Endothelial cell of umbilical vein (primary cell): Measurements from ENCODE around the gene SMS. TPM values are rescaled to one million over a fixed set of nuclear protein-coding genes. Genes with fewer than 3 reads are reported as not detected.

Experiments
- BruUV-seq: library from RNA; stranded (reverse); fragments of 400-500 nt; replicated peaks from 2 replicates; lab custom pipeline; 2021; lab: Mats Ljungman, UMichigan
- CTCF ChIA-PET: fragments of 300-600, 350-600 bp; sonication (Branson Sonifier 250); formaldehyde crosslinking; loops from one replicate; lab custom pipeline; 2021; ENCODE audit warnings: antibody characterized with exemption, inconsistent platforms; lab: Charles Lee
- POLR2A ChIA-PET: fragments of 300-600, 350-600 bp; sonication (Branson Sonifier 250); formaldehyde crosslinking; loops from one replicate; lab custom pipeline; 2021; ENCODE audit warnings: antibody characterized with exemption, inconsistent platforms; lab: Charles Lee
- DNase-seq: peaks from one replicate; pipeline ENCODE4 v3.0.0-alpha.2; 2011; ENCODE audit warnings: low read depth, low spot score
- FAIRE-seq: peaks from 2 replicates; lab custom pipeline; 2011; peaks lifted over from hg19 to GRCh38; lab: Jason Lieb, UNC
- H2AFZ ChIP-seq: 2 replicates; pipeline ENCODE4 v1.6.0; 2012; ENCODE audit warnings: low read depth, low read length, control low read depth, inconsistent platforms
- H3K27ac ChIP-seq: 2 replicates; pipeline ENCODE4 v1.5.1; 2011; ENCODE audit warnings: low read depth, mild to moderate bottlenecking, control low read depth, low read length, moderate library complexity; ENCODE audit not compliant: insufficient read depth
- H3K27me3 ChIP-seq, 2 experiments: 2 replicates each; pipeline versions ENCODE4 v1.6.0 to v1.6.1; 2011; ENCODE audit warnings: low read length in 2 of 2, mixed read lengths in 1 of 2; ENCODE audit not compliant: control insufficient read depth in 2 of 2, insufficient read depth in 2 of 2
- H3K36me3 ChIP-seq, 2 experiments: 2 replicates in 1 of 2; 3 replicates in 1 of 2; pipeline ENCODE4 v1.5.1; 2011; ENCODE audit warnings: low read length in 2 of 2, mild to moderate bottlenecking in 1 of 2, moderate library complexity in 1 of 2; ENCODE audit not compliant: control insufficient read depth in 2 of 2, insufficient read depth in 2 of 2; ENCODE audit errors: extremely low read depth in 1 of 2
- H3K4me1 ChIP-seq: 3 replicates; pipeline ENCODE4 v1.5.1; 2011; ENCODE audit warnings: mild to moderate bottlenecking, low read length; ENCODE audit not compliant: control insufficient read depth, insufficient read depth; ENCODE audit errors: extremely low read depth
- H3K4me2 ChIP-seq: 2 replicates; pipeline ENCODE4 v1.6.1; 2011; ENCODE audit warnings: low read length, control low read depth, mixed read lengths; ENCODE audit not compliant: insufficient read depth
- H3K4me3 ChIP-seq, 3 experiments: fragments of 200-600 bp in 1 of 3; sonication (generic), shearing (Covaris generic) in 1 of 3; replicated peaks in 1 of 3; 2 replicates each; pipeline ENCODE4 v1.5.1; 2011 to 2016; ENCODE audit warnings: control low read depth in 3 of 3, low read length in 3 of 3, mild to moderate bottlenecking in 2 of 3, inconsistent platforms in 1 of 3, low read depth in 1 of 3, moderate library complexity in 1 of 3; ENCODE audit not compliant: insufficient read depth in 1 of 3
- H3K79me2 ChIP-seq: 2 replicates; pipeline ENCODE4 v1.6.0; 2012; ENCODE audit warnings: low read length, inconsistent platforms; ENCODE audit not compliant: control insufficient read depth, insufficient read depth
- H3K9ac ChIP-seq: replicated peaks from 2 replicates; pipeline ENCODE3; 2011; ENCODE audit warnings: low read length, control low read depth; ENCODE audit not compliant: insufficient read depth; ENCODE audit errors: extremely low read depth
- H3K9me1 ChIP-seq: replicated peaks from 3 replicates; pipeline ENCODE4 v1.6.0; 2011; ENCODE audit warnings: mild to moderate bottlenecking, low read length; ENCODE audit not compliant: control insufficient read depth, insufficient read depth; ENCODE audit errors: extremely low read depth
- H3K9me3 ChIP-seq: replicated peaks from 2 replicates; pipeline ENCODE4 v1.5.1; 2012; ENCODE audit warnings: low read length, inconsistent platforms; ENCODE audit not compliant: control insufficient read depth, insufficient read depth
- H4K20me1 ChIP-seq: replicated peaks from 2 replicates; pipeline ENCODE3; 2011; ENCODE audit warnings: mild to moderate bottlenecking, low read length; ENCODE audit not compliant: control insufficient read depth, insufficient read depth; ENCODE audit errors: extremely low read depth
- CTCF ChIP-seq, 2 donors: IDR thresholded peaks; 1 replicate in 1 of 2; 2 replicates in 1 of 2; pipeline ENCODE4 v1.5.1; 2011; ENCODE audit warnings: low read length in 2 of 2, mild to moderate bottlenecking in 2 of 2, moderate library complexity in 2 of 2, control low read depth in 1 of 2, inconsistent platforms in 1 of 2, low read depth in 1 of 2; ENCODE audit not compliant: insufficient read depth in 1 of 2; ENCODE audit errors: extremely low read depth in 1 of 2
- EZH2 ChIP-seq: IDR thresholded peaks from 2 replicates; pipeline ENCODE4 v1.6.1; 2012; ENCODE audit warnings: borderline replicate concordance, low read depth, mild to moderate bottlenecking, moderate library complexity, low read length, inconsistent platforms; ENCODE audit not compliant: severe bottlenecking
- FOS ChIP-seq: IDR thresholded peaks from 2 replicates; pipeline ENCODE4 v1.6.1; 2011; ENCODE audit warnings: mild to moderate bottlenecking, low read length, moderate library complexity, borderline replicate concordance; ENCODE audit not compliant: insufficient read depth
- GATA2 ChIP-seq: IDR thresholded peaks from 2 replicates; pipeline ENCODE4 v1.7.0; 2011; ENCODE audit warnings: low read depth, mild to moderate bottlenecking, moderate library complexity, mixed read lengths, low read length; ENCODE audit not compliant: insufficient read length, insufficient read depth
- JUN ChIP-seq: IDR thresholded peaks from 2 replicates; pipeline ENCODE4 v1.6.1; 2011; ENCODE audit warnings: borderline replicate concordance, low read depth; ENCODE audit not compliant: insufficient read length, insufficient read depth
- MAX ChIP-seq: IDR thresholded peaks from 2 replicates; pipeline ENCODE4 v1.6.1; 2011; ENCODE audit not compliant: insufficient read depth, insufficient read length
- MYC ChIP-seq: IDR thresholded peaks from one replicate; pipeline ENCODE4 v1.6.1; 2011; ENCODE audit warnings: mild to moderate bottlenecking, low read depth, low read length
- POLR2A ChIP-seq: IDR thresholded peaks from 2 replicates; pipeline ENCODE4 v1.6.1; 2012; ENCODE audit warnings: low read depth, mild to moderate bottlenecking, control low read depth, low read length
- POLR2AphosphoS5 ChIP-seq: IDR thresholded peaks from 2 replicates; pipeline ENCODE4 v1.6.1; 2012; ENCODE audit warnings: low read depth, mild to moderate bottlenecking, control low read depth, low read length, moderate library complexity; ENCODE audit not compliant: insufficient read depth
- dilution Hi-C: fragments of 300-500 bp; cut with MboI; formaldehyde crosslinking; loops from one replicate; pipeline ENCODE4 v1.15.0; 2019; ENCODE audit warnings: low sequenced_read_pairs; ENCODE audit not compliant: extremely low pct_ligation_motif_present
- intact Hi-C: fragments of 100-400 bp; cut with micrococcal nuclease; formaldehyde crosslinking; loops from one replicate; pipeline ENCODE4 v1.10.0; 2022
- polyA plus RNA-seq, 4 experiments: library from polyadenylated mRNA; depleted of rRNA in 3 of 4; stranded (reverse) in 3 of 4; unstranded in 1 of 4; fragments of >200 nt; gene quantifications; 2 replicates each; pipeline versions ENCODE4 v1.2.1 to v1.2.3, GENCODE V29; 2011 to 2012; ENCODE audit warnings: missing spikeins in 1 of 4
- total RNA-seq: library from RNA; stranded (reverse); gene quantifications from 2 replicates; pipeline ENCODE4 v1.2.3, GENCODE V29; 2021

SMS gene
- total and polyA plus RNA-seq, 2 donors (not counting 3 experiments of a cell fraction or from before 2014, with no cell fraction given), result 57.1 to 173 TPM

GRCh38 chrX:21911481-21911880 lies 29.0 kb upstream of the SMS start:
- H4K20me1 ChIP-seq, result no peaks in the 10 kb centered on the region
- no peaks in the 10 kb centered on the region for H3K27me3 ChIP-seq
- H3K79me2 ChIP-seq, result no peaks in the 10 kb centered on the region
- no peak overlapping the region for H2AFZ ChIP-seq
- H3K36me3 ChIP-seq, result no peaks in the 10 kb centered on the region
- no peak overlapping the region for H3K9ac ChIP-seq
- H3K4me1 ChIP-seq, result no peaks in the 10 kb centered on the region
- dilution Hi-C loops, result no loop called here
- ChIA-PET POLR2A (no interaction called here), CTCF (no interaction called here)
- no TSS peak for BruUV-seq
- TF ChIP-seq EZH2 (no peak), POLR2A (no peak), MAX (no peak)
- no peaks in the 10 kb centered on the region for H3K9me3 ChIP-seq
- intact Hi-C loops, result loop anchor here (10.0 kb wide), 1 partner anchor 1017 kb away; no protein-coding TSS in a partner anchor
- DNase-seq (no peak), FAIRE-seq (no peak)
- no peak overlapping the region for H3K4me2 ChIP-seq
- H3K4me3 ChIP-seq, result no peak overlapping the region
- no peak overlapping the region for H3K27ac ChIP-seq
- no peaks in the 10 kb centered on the region for H3K9me1 ChIP-seq

GRCh38 chrX:21912220-21912619 lies 28.3 kb upstream of the SMS start:
- ChIA-PET POLR2A (no interaction called here), CTCF (no interaction called here)
- Histone ChIP-seq H2AFZ (no peak overlapping the region), H3K9me3 (no peaks in the 10 kb centered on the region), H3K4me3 (no peak overlapping the region), H3K27me3 (no peaks in the 10 kb centered on the region), H3K4me1 (no peaks in the 10 kb centered on the region), H3K9me1 (no peaks in the 10 kb centered on the region), H4K20me1 (no peaks in the 10 kb centered on the region), H3K4me2 (no peak overlapping the region), H3K27ac (no peak overlapping the region), H3K36me3 (no peaks in the 10 kb centered on the region), H3K79me2 (no peaks in the 10 kb centered on the region), H3K9ac (no peak overlapping the region)
- FAIRE-seq (no peak), DNase-seq (no peak)
- dilution Hi-C loops, result no loop called here
- intact Hi-C loops, result loop anchor here (10.0 kb wide), 1 partner anchor 1017 kb away; no protein-coding TSS in a partner anchor
- TF ChIP-seq MYC (no peak), JUN (no peak), POLR2AphosphoS5 (no peak), MAX (no peak), EZH2 (no peak), GATA2 (no peak), POLR2A (no peak), CTCF (IDR thresholded peaks at IDR 0.05; ENCODE audit: extremely low read depth in 1 of 2, insufficient read depth in 1 of 2, low read depth in 1 of 2, low read length in 2 of 2) (no peak), FOS (no peak)
- BruUV-seq, result no TSS peak
